Immature natural killer cell (primary cell): ENCODE data around the gene TADA2A. TPM values are rescaled to one million over a fixed set of nuclear protein-coding genes. Genes with fewer than 3 reads are reported as not detected.
"Not testable (repeated sequence)": the region's sequence is repeated elsewhere in the genome, so short reads cannot be mapped to it uniquely, and the experiment has no call there.

ENCODE experiments used
- DNase-seq, 3 donors: peaks; one replicate each; pipeline ENCODE4 v3.0.0; 2022; ENCODE audit warnings: mixed read lengths in 1 of 3
- H3K27ac Mint-ChIP-seq, 6 donors: one replicate each; pipeline ENCODE4 v1.8.0; 2020; ENCODE audit warnings: mixed read lengths in 6 of 6, mild to moderate bottlenecking in 5 of 6, inconsistent platforms in 4 of 6, moderate library complexity in 3 of 6
- H3K27me3 Mint-ChIP-seq, 3 donors: one replicate each; pipeline ENCODE4 v1.8.0; 2020 to 2021; ENCODE audit warnings: low read depth in 3 of 3, mild to moderate bottlenecking in 3 of 3, mixed read lengths in 3 of 3, moderate library complexity in 3 of 3, inconsistent platforms in 1 of 3
- H3K36me3 Mint-ChIP-seq, 3 donors: one replicate each; pipeline ENCODE4 v1.8.0; 2020; ENCODE audit warnings: mixed read lengths in 3 of 3, inconsistent platforms in 2 of 3, mild to moderate bottlenecking in 2 of 3
- H3K4me1 Mint-ChIP-seq, 2 donors: one replicate each; pipeline ENCODE4 v1.8.0; 2020; ENCODE audit warnings: inconsistent platforms in 2 of 2, mild to moderate bottlenecking in 2 of 2, mixed read lengths in 2 of 2, moderate library complexity in 1 of 2
- H3K4me3 Mint-ChIP-seq, 5 donors: one replicate each; pipeline ENCODE4 v1.8.0; 2020; ENCODE audit warnings: mild to moderate bottlenecking in 5 of 5, mixed read lengths in 5 of 5, inconsistent platforms in 3 of 5, moderate library complexity in 3 of 5
- H3K9me3 Mint-ChIP-seq, 6 donors: one replicate each; pipeline ENCODE4 v1.8.0; 2020; ENCODE audit warnings: mild to moderate bottlenecking in 6 of 6, mixed read lengths in 6 of 6, inconsistent platforms in 4 of 6, moderate library complexity in 3 of 6
- polyA plus RNA-seq, 3 donors: library from polyadenylated mRNA; unstranded; fragments of 300-500 nt; fragmentation: Illumina TruSeq; gene quantifications; one replicate each; pipeline ENCODE4 v1.2.3, GENCODE V29; 2021

The TADA2A gene
- polyA plus RNA-seq, 3 donors from 2014 or later = 3.3 to 16.0 (median 4.0) TPM

DNA sequence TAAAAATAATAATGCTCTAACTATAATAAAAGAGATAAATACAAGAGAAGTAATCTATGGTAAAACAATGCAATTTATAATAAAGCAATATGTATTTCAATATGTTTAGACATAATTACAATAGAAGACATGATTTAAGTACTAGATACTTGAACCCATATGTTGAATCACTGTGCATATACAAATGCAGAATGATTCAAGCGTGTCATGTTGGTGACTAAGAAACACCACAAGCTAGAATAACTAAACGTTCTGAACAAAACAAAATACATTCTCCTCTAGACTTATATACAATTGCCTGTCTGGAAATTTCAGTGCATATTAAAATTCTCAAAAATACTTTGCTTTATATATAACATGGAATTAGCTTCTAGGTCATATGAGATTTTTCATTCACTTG, 11.2 kb downstream of the TADA2A start:
- no peak overlapping the region for H3K4me3 Mint-ChIP-seq
- no peak overlapping the region for H3K27ac Mint-ChIP-seq
- H3K27me3 Mint-ChIP-seq = no peaks in the 10 kb centered on the region
- no peak for DNase-seq
- no peaks in the 10 kb centered on the region for H3K9me3 Mint-ChIP-seq
- no peaks in the 10 kb centered on the region for H3K4me1 Mint-ChIP-seq
- peaks cover 5 to 23% (median 15%) of the 10 kb centered on the region in 3 donors for H3K36me3 Mint-ChIP-seq

GRCh38 chr17:37422971-37423625, 16.4 kb downstream of the TADA2A start:
- Mint-ChIP-seq H3K4me1 (peaks cover 0 to 1% of the 10 kb centered on the region in 2 donors), H3K4me3 (no peak overlapping the region), H3K27ac (peak overlapping the region in 2 of 6 donors; percentile 54 to 57), H3K36me3 (peaks cover 8 to 22% (median 12%) of the 10 kb centered on the region in 3 donors), H3K27me3 (peaks cover 0 to 2% (median 0%) of the 10 kb centered on the region in 3 donors), H3K9me3 (no peaks in the 10 kb centered on the region)
- DNase-seq = no peak

- no peak for DNase-seq
- Mint-ChIP-seq H3K27me3 (peaks cover 0 to 2% (median 0%) of the 10 kb centered on the region in 3 donors), H3K27ac (no peak overlapping the region), H3K36me3 (peaks cover 8 to 27% (median 12%) of the 10 kb centered on the region in 3 donors), H3K4me1 (peaks cover 3 to 8% of the 10 kb centered on the region in 2 donors), H3K4me3 (no peak overlapping the region), H3K9me3 (no peaks in the 10 kb centered on the region)
Observed at GRCh38 chr17:37425268-37425667, 18.6 kb downstream of the TADA2A start.

- peaks cover 5 to 20% (median 12%) of the 10 kb centered on the region in 3 donors for H3K36me3 Mint-ChIP-seq
- H3K4me1 Mint-ChIP-seq = peaks cover 7 to 18% of the 10 kb centered on the region in 2 donors
- no peak overlapping the region for H3K4me3 Mint-ChIP-seq
- H3K9me3 Mint-ChIP-seq = no peaks in the 10 kb centered on the region
- H3K27me3 Mint-ChIP-seq = peaks cover 0 to 2% (median 0%) of the 10 kb centered on the region in 3 donors
- no peak for DNase-seq
- no peak overlapping the region for H3K27ac Mint-ChIP-seq
Observed at GRCh38 chr17:37429039-37429438, 22.4 kb downstream of the TADA2A start.

- DNase-seq = no peak
- Mint-ChIP-seq H3K27me3 (peaks cover 0 to 2% (median 0%) of the 10 kb centered on the region in 3 donors), H3K27ac (peak overlapping the region in 5 of 6 donors; percentile 11 to 79 (median 35)), H3K36me3 (peaks cover 5 to 24% (median 12%) of the 10 kb centered on the region in 3 donors), H3K9me3 (no peaks in the 10 kb centered on the region), H3K4me3 (no peak overlapping the region), H3K4me1 (peaks cover 7 to 18% of the 10 kb centered on the region in 2 donors)
Observed at GRCh38 chr17:37429453-37429852, 22.8 kb downstream of the TADA2A start.

DNA sequence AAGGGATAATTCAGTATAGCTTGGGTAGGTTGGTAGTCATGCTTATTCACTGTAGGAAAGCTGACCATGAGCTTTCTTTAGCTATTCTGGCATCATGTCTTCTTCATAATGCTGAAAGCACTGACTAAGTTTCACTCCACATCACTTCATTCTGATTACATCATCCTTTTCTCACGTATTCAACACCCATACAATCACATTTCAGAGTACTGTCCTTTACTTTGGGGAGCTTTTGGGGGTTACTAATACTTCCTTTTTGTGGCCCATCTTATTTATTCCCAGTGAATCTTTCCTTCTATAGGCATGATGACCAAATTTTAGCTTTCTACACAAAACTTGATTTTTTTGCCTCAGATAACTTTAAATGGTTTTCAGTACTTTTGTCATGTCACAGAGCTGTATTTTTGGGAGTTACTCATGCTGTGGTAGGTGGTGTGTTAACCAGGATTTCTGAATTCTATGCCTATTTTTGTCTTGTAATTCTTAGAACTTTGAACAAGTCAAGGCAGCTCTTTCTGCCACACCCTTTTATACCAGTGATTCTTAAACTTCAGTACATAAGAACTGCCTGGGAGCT, 23.5 kb downstream of the TADA2A start:
- Mint-ChIP-seq H3K27me3 (peaks cover 0 to 2% (median 0%) of the 10 kb centered on the region in 3 donors), H3K27ac (peak overlapping the region in 5 of 6 donors; percentile 8 to 79 (median 21)), H3K9me3 (no peaks in the 10 kb centered on the region), H3K36me3 (peaks cover 4 to 22% (median 9%) of the 10 kb centered on the region in 3 donors), H3K4me3 (no peak overlapping the region), H3K4me1 (peaks cover 7 to 18% of the 10 kb centered on the region in 2 donors)
- no peak for DNase-seq

DNA sequence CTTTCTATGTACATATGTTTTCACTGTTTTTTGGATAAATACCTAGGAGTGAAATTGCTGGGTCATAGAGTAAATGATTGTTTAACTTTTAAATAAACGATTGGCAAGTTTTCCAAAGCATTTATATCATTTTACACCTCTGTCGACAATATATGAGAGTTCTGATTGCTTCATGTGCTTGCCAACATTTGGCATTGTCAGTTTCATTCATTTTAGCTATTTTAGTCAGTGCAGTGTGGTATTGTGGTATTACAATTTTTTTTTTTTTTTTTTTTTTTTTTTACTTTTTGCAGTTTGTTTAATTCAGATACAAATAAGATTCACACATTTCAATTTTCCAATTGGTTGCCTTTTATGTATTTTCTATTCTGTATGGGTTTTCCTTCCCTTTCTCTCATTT, 26.0 kb downstream of the TADA2A start:
- no peak overlapping the region for H3K4me3 Mint-ChIP-seq

GRCh38 chr17:37438141-37438540, 31.5 kb downstream of the TADA2A start:
- Mint-ChIP-seq H3K27me3 (no peaks in the 10 kb centered on the region), H3K9me3 (no peaks in the 10 kb centered on the region), H3K4me1 (peaks cover 0 to 2% of the 10 kb centered on the region in 2 donors), H3K36me3 (peaks cover 7 to 32% (median 19%) of the 10 kb centered on the region in 3 donors), H3K4me3 (no peak overlapping the region), H3K27ac (no peak overlapping the region)
- DNase-seq = no peak

More for the DNA sequence above, 26.0 kb downstream of the TADA2A start:
- Mint-ChIP-seq H3K9me3 (no peaks in the 10 kb centered on the region), H3K4me1 (peaks cover 7 to 18% of the 10 kb centered on the region in 2 donors), H3K27ac (no peak overlapping the region), H3K36me3 (peaks cover 2 to 17% (median 3%) of the 10 kb centered on the region in 3 donors), H3K27me3 (no peaks in the 10 kb centered on the region)
- DNase-seq = no peak

DNA sequence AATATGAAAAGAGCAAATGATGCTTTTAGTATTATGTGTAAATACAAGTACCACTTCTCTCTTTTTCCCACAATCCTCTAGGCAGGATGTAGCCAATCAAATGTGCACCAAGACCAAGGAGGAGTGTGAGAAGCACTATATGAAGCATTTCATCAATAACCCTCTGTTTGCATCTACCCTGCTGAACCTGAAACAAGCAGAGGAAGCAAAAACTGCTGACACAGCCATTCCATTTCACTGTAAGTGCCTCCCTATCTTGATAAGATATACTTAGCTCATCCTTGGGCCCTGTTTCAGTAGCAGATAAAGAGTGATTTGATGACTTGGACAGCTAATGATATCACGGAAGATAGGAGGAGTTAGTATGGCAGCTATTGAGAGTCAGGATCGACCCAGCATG, 33.7 kb downstream of the TADA2A start:
- Mint-ChIP-seq H3K27ac (no peak overlapping the region), H3K4me1 (peaks cover 0 to 2% of the 10 kb centered on the region in 2 donors), H3K4me3 (no peak overlapping the region), H3K27me3 (no peaks in the 10 kb centered on the region), H3K36me3 (peaks cover 7 to 35% (median 23%) of the 10 kb centered on the region in 3 donors), H3K9me3 (no peaks in the 10 kb centered on the region)
- DNase-seq = no peak

GRCh38 chr17:37441369-37442014, 34.8 kb downstream of the TADA2A start:
- H3K27ac Mint-ChIP-seq, H3K27me3 Mint-ChIP-seq, DNase-seq, H3K9me3 Mint-ChIP-seq, H3K4me3 Mint-ChIP-seq, H3K4me1 Mint-ChIP-seq: not testable (repeated sequence)
- peaks cover 7 to 36% (median 27%) of the 10 kb centered on the region in 3 donors for H3K36me3 Mint-ChIP-seq

- H3K9me3 Mint-ChIP-seq = no peaks in the 10 kb centered on the region
- no peaks in the 10 kb centered on the region for H3K4me1 Mint-ChIP-seq
- peaks cover 7 to 39% (median 8%) of the 10 kb centered on the region in 3 donors for H3K36me3 Mint-ChIP-seq
- no peak for DNase-seq
- no peak overlapping the region for H3K4me3 Mint-ChIP-seq
- no peak overlapping the region for H3K27ac Mint-ChIP-seq
- no peaks in the 10 kb centered on the region for H3K27me3 Mint-ChIP-seq
Observed at GRCh38 chr17:37446027-37446426, 39.3 kb downstream of the TADA2A start.

DNA sequence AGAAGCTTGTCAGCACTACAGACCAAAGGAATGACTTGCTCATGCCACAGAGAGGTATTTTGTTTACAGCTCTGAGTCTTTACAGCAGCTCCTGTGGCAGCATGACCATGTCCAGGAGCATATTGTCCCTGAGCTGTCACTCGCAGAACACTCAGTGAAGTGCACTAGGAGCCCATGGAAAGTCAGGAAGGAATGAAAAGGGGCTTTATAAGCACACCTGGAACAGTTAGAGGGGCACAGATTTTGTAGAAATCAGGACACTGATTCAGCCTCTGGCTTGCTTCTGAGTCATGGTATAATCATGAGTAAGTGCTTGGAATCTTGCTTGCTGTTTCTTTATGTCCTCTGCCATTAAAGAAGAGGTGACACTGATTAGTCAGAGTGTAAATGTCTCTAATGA, 41.0 kb downstream of the TADA2A start:
- Mint-ChIP-seq H3K27ac (no peak overlapping the region), H3K27me3 (no peaks in the 10 kb centered on the region), H3K36me3 (peaks cover 8 to 41% (median 12%) of the 10 kb centered on the region in 3 donors), H3K9me3 (no peaks in the 10 kb centered on the region), H3K4me1 (no peaks in the 10 kb centered on the region), H3K4me3 (no peak overlapping the region)
- DNase-seq = no peak

- H3K4me1 Mint-ChIP-seq = no peaks in the 10 kb centered on the region
- no peak overlapping the region for H3K4me3 Mint-ChIP-seq
- no peaks in the 10 kb centered on the region for H3K27me3 Mint-ChIP-seq
- DNase-seq = no peak
- no peak overlapping the region for H3K27ac Mint-ChIP-seq
- peaks cover 4 to 33% (median 12%) of the 10 kb centered on the region in 3 donors for H3K36me3 Mint-ChIP-seq
- no peaks in the 10 kb centered on the region for H3K9me3 Mint-ChIP-seq
Observed at GRCh38 chr17:37450112-37450511, 43.4 kb downstream of the TADA2A start.

DNA sequence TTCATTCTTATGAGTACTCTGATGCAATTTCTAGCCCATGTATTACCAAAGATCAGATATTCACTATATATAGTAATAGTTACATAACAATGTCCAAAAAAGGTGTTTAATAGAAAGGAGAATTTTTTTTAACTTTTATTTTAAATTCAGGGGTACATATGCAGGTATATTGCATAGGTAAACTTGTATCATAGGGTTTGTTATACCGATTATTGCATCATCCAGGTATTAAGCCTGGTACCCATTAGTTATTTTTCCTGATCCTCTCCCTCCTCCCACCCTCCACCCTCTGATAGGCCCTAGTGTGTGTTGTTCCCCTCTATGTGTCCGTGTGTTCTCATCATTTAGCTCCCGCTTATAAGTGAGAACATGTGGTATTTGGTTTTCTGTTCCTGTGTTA, 51.1 kb downstream of the TADA2A start:
- H3K27ac Mint-ChIP-seq, H3K27me3 Mint-ChIP-seq, DNase-seq, H3K4me3 Mint-ChIP-seq, H3K9me3 Mint-ChIP-seq, H3K4me1 Mint-ChIP-seq: not testable (repeated sequence)
- H3K36me3 Mint-ChIP-seq = peaks cover 4 to 14% (median 9%) of the 10 kb centered on the region in 3 donors
